NCI-H1417 (cell line): ENCODE results near the gene ZFYVE26.

Source experiments
- DNase-seq, 3 experiments: peaks; one replicate each; lab custom pipeline; 2025; lab: John Stamatoyannopoulos, UW

The ZFYVE26 gene

GRCh38 chr14:67815573-67816225 is 691 bp downstream of the ZFYVE26 start:
- DNase-seq, result peak in 2 of 3 experiments; percentile 56 to 77

- no peak for DNase-seq
These were observed 1.6 kb downstream of the ZFYVE26 start for GRCh38 chr14:67814821-67815220.

- no peak for DNase-seq
These were observed 10.1 kb downstream of the ZFYVE26 start for GRCh38 chr14:67806246-67806645.

GRCh38 chr14:67800743-67801142 is 15.6 kb downstream of the ZFYVE26 start:
- DNase-seq, result no peak

- DNase-seq, result no peak
These were observed 17.7 kb downstream of the ZFYVE26 start for GRCh38 chr14:67798731-67799130.

GRCh38 chr14:67787673-67788072 is 28.7 kb downstream of the ZFYVE26 start:
- DNase-seq, result no peak

- no peak for DNase-seq
These were observed 30.9 kb downstream of the ZFYVE26 start for GRCh38 chr14:67785270-67786109.

GRCh38 chr14:67784244-67784823 is 32.1 kb downstream of the ZFYVE26 start:
- DNase-seq, result no peak

GRCh38 chr14:67782090-67782489 is 34.3 kb downstream of the ZFYVE26 start:
- DNase-seq, result no peak

- no peak for DNase-seq
These were observed 37.6 kb downstream of the ZFYVE26 start for GRCh38 chr14:67778792-67779191.

GRCh38 chr14:67776653-67777322 is 39.6 kb downstream of the ZFYVE26 start:
- DNase-seq, result no peak

- DNase-seq, result no peak
These were observed 42.5 kb downstream of the ZFYVE26 start for GRCh38 chr14:67773844-67774377.

- DNase-seq, result no peak
These were observed 48.2 kb downstream of the ZFYVE26 start for GRCh38 chr14:67768219-67768618.

- no peak for DNase-seq
These were observed 50.2 kb downstream of the ZFYVE26 start for GRCh38 chr14:67766035-67766680.

GRCh38 chr14:67765192-67765834 is 51.1 kb downstream of the ZFYVE26 start:
- no peak for DNase-seq

- DNase-seq, result no peak
These were observed 51.9 kb downstream of the ZFYVE26 start for GRCh38 chr14:67764496-67764895.

- DNase-seq, result no peak
These were observed 53.1 kb downstream of the ZFYVE26 start for GRCh38 chr14:67763158-67763822.

- no peak for DNase-seq
These were observed 54.3 kb downstream of the ZFYVE26 start for GRCh38 chr14:67762051-67762450.

- no peak for DNase-seq
These were observed 56.5 kb downstream of the ZFYVE26 start for GRCh38 chr14:67759916-67760315.

- DNase-seq, result no peak
These were observed 59.2 kb downstream of the ZFYVE26 start for GRCh38 chr14:67757175-67757574.

GRCh38 chr14:67756496-67756895 is 59.9 kb downstream of the ZFYVE26 start:
- DNase-seq, result no peak
